Posterior cingulate gyrus (tissue), 11 donors: ENCODE data around the gene FAM184B.

Source experiments
- DNase-seq, 10 donors: peaks; one replicate each; pipeline versions ENCODE4 v3.0.0 to v3.0.0-alpha.2; 2020 to 2021; ENCODE audit warnings: mixed read lengths in 3 of 10
- intact Hi-C: fragments of 100-400 bp; cut with DNase I; formaldehyde crosslinking; loops from one replicate; pipeline ENCODE4 v1.15.1; 2023

Gene FAM184B

DNA sequence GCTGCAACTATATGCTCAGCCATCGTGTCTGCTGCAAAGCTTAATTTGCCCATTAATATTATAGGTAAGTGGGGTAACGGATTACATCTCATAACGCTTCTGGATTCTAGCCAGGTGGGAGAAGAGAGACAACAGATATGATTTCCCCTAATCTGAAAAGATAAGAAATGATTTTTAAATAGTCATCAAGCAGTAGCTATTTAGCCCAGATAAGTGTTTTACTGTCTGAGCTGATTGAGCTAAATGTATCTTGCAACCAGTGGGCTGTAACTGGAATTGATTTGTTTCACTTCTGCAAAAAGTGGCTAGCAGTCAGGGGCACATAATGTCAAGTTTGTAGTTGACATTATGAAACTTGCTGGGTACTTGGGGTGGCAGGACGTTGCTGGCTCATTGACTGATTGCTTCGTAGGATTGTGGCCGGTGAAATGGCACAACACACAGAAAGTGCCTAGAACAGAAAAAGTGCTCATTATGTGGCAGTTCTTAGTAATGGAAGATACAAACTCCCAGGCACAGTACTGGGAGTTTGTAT, 185.9 kb downstream of the FAM184B start:
- DNase-seq = no peak
- intact Hi-C loops = no loop called here

- no peak for DNase-seq
- intact Hi-C loops = no loop called here
These were observed 192.1 kb downstream of the FAM184B start for GRCh38 chr4:17589355-17589754.

DNA sequence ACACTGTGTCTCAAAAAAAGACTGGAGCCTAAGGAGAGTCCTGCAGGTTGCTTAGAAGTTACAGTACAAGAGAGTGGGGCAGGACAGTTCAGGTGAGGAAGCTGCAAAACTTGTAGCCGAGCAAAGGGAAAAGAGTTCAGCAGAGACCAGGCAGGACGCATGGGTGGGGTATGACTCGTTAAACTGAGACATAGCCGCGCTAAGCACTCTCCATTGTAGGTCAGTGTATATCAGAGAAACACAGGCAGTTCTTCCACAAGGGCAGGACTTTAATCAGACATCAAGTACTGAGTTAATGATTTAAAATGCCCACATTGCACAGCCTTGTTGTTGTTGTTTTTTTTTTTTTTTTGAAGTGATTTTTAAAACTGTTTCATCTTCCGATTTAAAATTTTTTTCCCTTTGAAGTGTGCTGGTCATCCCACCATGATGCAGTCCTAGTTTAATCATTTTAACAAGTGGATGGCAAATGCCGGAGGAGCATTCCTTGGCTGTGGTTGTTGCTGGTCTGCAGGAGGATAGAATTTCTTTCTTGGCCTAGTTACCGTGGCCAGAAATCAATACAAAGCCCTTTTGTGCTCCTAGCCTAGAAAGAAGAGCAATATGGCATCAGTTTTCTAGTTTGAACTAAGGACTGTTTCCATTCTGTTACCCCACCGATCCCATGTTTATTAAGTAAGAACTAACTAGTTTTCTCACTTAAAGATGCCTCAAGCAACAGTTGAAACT, 194.2 kb downstream of the FAM184B start:
- intact Hi-C loops = no loop called here
- no peak for DNase-seq

GRCh38 chr4:17584521-17585213, 196.8 kb downstream of the FAM184B start:
- DNase-seq = peak in 1 of 10 donors; percentile 61
- intact Hi-C loops = no loop called here

DNA sequence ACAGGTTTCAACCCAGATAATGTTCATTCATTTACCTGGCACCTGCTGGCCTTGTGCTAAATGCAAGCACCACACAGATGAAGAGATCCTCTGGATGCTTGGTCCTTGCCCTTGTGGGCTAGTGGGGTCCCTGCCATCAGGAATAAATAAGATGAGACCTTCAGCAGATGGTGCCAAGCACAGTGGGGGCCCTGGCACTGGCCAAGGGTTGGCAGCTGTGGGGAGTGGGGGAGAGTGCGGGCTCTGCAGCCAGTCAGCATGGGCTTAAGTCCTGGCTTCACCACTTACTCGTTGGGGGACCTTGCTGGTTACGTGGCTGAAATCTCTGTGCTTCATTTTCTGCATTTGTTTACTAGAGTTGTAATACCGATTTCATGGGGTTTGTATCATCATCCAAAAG, 197.5 kb downstream of the FAM184B start:
- DNase-seq = peak in 1 of 10 donors; percentile 61
- intact Hi-C loops = no loop called here

GRCh38 chr4:17583276-17583675, 198.1 kb downstream of the FAM184B start:
- peak in 1 of 10 donors; percentile 24 for DNase-seq
- intact Hi-C loops = no loop called here

DNA sequence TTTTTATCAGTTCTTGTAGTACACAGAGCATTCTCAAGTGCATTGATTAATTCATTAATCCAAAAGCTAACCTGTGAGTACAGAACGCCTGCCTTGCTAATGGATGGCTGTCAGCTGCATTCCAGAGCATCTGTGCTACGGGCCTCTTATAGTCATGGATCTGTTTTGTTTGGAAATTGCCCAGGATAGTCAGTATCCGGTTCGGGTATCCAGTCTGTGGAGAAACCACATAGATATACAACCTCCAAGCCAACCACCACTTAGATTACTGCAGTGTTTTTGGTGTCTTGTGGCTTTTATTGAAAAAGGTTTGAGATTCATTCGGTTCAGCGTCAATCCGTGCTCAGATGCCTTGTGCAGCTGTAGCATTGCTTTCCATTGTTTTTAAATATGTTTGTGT, 200.5 kb downstream of the FAM184B start:
- DNase-seq = no peak
- intact Hi-C loops = no loop called here
